ENCODE results near the gene MRPS2. TPM values are rescaled to one million over a fixed set of nuclear protein-coding genes. Genes with fewer than 3 reads are reported as not detected.

The MRPS2 gene
- total RNA-seq, 6 experiments from 2014 or later = 24.7 to 56.8 (median 30.5) TPM

- Histone ChIP-seq H3K27me3 (no peaks in the 10 kb centered on the region), H3K4me3 (no peak overlapping the region), H3K4me1 (no peaks in the 10 kb centered on the region), H3K9me3 (no peaks in the 10 kb centered on the region), H3K27ac (no peak overlapping the region), H3K36me3 (no peaks in the 10 kb centered on the region)
- peak in 1 of 3 donors; percentile 40 for DNase-seq
- intact Hi-C loops (cut with DNase I) = no loop called here
- no peak for ATAC-seq
- TF ChIP-seq CTCF (IDR thresholded peaks at IDR 0.05) (no peak), POLR2A (IDR thresholded peaks at IDR 0.05) (no peak)
- 55% methylated on average over 7 of the region's 17 CpGs for WGBS (ENCODE audit: insufficient coverage, low coverage, low lambda C conversion rate, missing lambda C conversion rate)
These were observed 49.9 kb downstream of the MRPS2 start for GRCh38 chr9:135550344-135550918.

- TF ChIP-seq CTCF (IDR thresholded peaks at IDR 0.05) (no peak), POLR2A (IDR thresholded peaks at IDR 0.05) (no peak)
- no peaks in the 10 kb centered on the region for H3K36me3 ChIP-seq
- no peak overlapping the region for H3K4me3 ChIP-seq
- H3K9me3 ChIP-seq = no peaks in the 10 kb centered on the region
- H3K27ac ChIP-seq = no peak overlapping the region
- 61% methylated on average over 3 of the region's 14 CpGs for WGBS (ENCODE audit: insufficient coverage, low coverage, low lambda C conversion rate, missing lambda C conversion rate)
- no peak for DNase-seq
- intact Hi-C loops (cut with DNase I) = no loop called here
- H3K27me3 ChIP-seq = no peaks in the 10 kb centered on the region
- ATAC-seq = no peak
- no peaks in the 10 kb centered on the region for H3K4me1 ChIP-seq
These were observed 50.5 kb downstream of the MRPS2 start for GRCh38 chr9:135551031-135551430.

- TF ChIP-seq CTCF (IDR thresholded peaks at IDR 0.05) (no peak), POLR2A (IDR thresholded peaks at IDR 0.05) (no peak)
- no peak for ATAC-seq
These were observed 51.0 kb downstream of the MRPS2 start for GRCh38 chr9:135551456-135551855.

GRCh38 chr9:135552021-135552697 is 51.7 kb downstream of the MRPS2 start:
- no peak overlapping the region for H3K4me3 ChIP-seq
- 83% methylated on average over 1 of the region's 18 CpGs for WGBS (ENCODE audit: insufficient coverage, low coverage, low lambda C conversion rate, missing lambda C conversion rate)
- TF ChIP-seq POLR2A (IDR thresholded peaks at IDR 0.05) = no peak
- no peak for TF ChIP-seq CTCF (IDR thresholded peaks at IDR 0.05)
- DNase-seq (no peak), ATAC-seq (no peak)
- H3K9me3 ChIP-seq = no peaks in the 10 kb centered on the region
- no peaks in the 10 kb centered on the region for H3K36me3 ChIP-seq
- H3K27ac ChIP-seq = no peak overlapping the region
- intact Hi-C loops (cut with DNase I) = no loop called here
- H3K27me3 ChIP-seq = no peaks in the 10 kb centered on the region
- H3K4me1 ChIP-seq = no peaks in the 10 kb centered on the region

More at GRCh38 chr9:135551456-135551855, 51.0 kb downstream of the MRPS2 start:
- DNase-seq = no peak
- Histone ChIP-seq H3K27me3 (no peaks in the 10 kb centered on the region), H3K36me3 (no peaks in the 10 kb centered on the region), H3K27ac (no peak overlapping the region), H3K4me1 (no peaks in the 10 kb centered on the region), H3K9me3 (no peaks in the 10 kb centered on the region), H3K4me3 (no peak overlapping the region)
- intact Hi-C loops (cut with DNase I) = no loop called here
- WGBS (ENCODE audit: insufficient coverage, low coverage, low lambda C conversion rate, missing lambda C conversion rate) = no CpG with 5 or more reads among the region's 13 CpGs
